HG02852 (cell line): ENCODE data around the gene WTIP.
"Not testable (repeated sequence)": the region's sequence is repeated elsewhere in the genome, so short reads cannot be mapped to it uniquely, and the experiment has no call there.

ENCODE experiments used
- ATAC-seq: cut with Tn5 transposase; IDR thresholded peaks from one replicate; pipeline ENCODE4 v1.9.1; 2021; ENCODE audit warnings: mild to moderate bottlenecking, moderate library complexity; ENCODE audit not compliant: unreplicated experiment

Gene WTIP

GRCh38 chr19:34502582-34503411 lies 21.2 kb downstream of the WTIP start:
- ATAC-seq: no peak

- ATAC-seq: no peak
Measured at GRCh38 chr19:34503531-34504272, 22.1 kb downstream of the WTIP start.

- no peak for ATAC-seq
Measured at GRCh38 chr19:34504273-34504808, 22.8 kb downstream of the WTIP start.

DNA sequence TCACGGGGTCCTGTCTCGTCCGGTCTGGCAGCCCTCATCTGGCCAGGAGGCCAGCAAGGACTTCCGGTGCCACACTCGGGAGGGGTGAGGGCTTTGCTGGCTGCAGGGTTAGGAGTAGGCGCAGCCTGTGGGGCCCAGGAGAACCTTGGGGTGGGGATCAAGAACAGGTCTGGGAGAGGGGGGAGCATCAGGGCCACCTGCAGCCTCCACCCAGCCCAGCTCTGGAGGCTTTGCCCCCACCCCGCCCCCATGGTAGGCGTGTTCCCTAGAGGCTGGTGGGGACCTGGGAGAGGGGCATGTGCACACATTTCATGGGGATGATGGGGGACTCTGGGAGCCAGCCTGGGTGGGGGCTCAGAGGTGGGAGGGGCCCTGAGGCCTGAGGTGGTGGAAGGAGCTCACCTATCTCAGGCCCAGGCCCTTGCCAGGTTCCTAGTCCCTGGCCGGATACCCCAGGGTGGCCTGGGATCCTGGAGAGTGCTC lies 23.3 kb downstream of the WTIP start:
- ATAC-seq: no peak

- ATAC-seq: no peak
Measured at GRCh38 chr19:34505321-34506025, 23.9 kb downstream of the WTIP start.

GRCh38 chr19:34506026-34506370 lies 24.4 kb downstream of the WTIP start:
- ATAC-seq: no peak

GRCh38 chr19:34507414-34508067 lies 26.0 kb downstream of the WTIP start:
- ATAC-seq: no peak

- ATAC-seq: no peak
Measured at GRCh38 chr19:34508540-34508939, 27.0 kb downstream of the WTIP start.

DNA sequence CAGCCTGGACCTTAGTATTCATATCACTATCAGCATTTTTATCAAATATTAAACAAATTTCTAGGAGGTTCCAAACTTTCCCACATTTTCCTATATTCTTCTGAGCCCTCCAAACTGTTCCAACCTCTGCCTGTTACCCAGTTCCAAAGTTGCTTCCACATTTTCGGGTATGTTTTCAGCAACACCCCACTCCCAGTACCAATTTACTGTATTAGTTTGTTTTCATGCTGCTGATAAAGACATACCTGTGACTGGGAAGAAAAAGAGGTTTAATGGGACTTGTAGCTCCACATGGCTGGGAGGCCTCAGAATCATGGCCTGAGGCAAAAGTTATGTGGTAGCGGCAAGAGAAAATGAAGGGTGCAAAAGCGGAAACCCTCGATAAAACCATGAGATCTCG lies 29.3 kb downstream of the WTIP start:
- ATAC-seq: not testable (repeated sequence)

GRCh38 chr19:34512254-34512822 lies 30.8 kb downstream of the WTIP start:
- no peak for ATAC-seq

- ATAC-seq: no peak
Measured at GRCh38 chr19:34513767-34514166, 32.2 kb downstream of the WTIP start.

DNA sequence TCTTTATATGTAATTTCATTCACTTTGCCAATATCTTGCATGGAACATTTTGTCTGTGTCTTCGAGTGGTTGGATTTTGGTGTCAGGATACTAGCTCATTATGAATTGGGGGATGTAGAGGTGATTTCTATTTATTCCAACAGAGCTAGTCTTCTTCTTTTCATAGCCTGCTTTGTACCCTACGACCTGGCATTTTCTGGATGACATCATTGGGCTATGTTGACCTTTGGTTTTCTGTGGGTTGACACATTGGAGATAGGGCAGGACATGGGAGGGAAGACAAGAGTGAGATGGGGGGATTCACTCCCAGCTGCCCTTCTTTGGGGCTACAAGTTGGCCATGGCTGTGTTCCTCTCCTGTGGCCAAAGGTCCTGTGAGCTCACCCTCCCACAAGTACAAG lies 38.0 kb downstream of the WTIP start:
- ATAC-seq: no peak

- ATAC-seq: no peak
Measured at GRCh38 chr19:34523408-34523807, 41.9 kb downstream of the WTIP start.

DNA sequence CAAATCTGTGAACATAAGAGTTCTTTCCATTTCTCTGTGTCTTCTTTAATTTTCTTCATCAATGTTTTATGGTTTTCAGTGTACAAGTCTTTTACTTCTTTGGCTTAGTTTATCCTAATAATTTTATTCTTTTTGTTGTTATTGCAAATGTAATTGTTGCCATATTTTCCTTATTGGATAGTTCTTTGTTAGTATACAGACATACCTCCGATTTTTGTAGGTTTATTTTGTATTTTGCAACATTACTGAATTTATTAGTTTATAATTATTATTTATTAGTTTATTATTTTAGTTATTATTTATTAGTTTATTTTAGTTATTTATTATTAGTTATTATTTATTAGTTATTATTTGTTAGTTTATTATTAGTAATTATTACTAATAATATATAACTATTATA lies 43.4 kb downstream of the WTIP start:
- ATAC-seq: no peak

GRCh38 chr19:34534206-34534605 lies 52.6 kb downstream of the WTIP start:
- no peak for ATAC-seq

- ATAC-seq: no peak
Measured at GRCh38 chr19:34539396-34539795, 57.8 kb downstream of the WTIP start.

- ATAC-seq: no peak
Measured at GRCh38 chr19:34540811-34541557, 59.4 kb downstream of the WTIP start.

GRCh38 chr19:34549833-34550232 lies 68.3 kb downstream of the WTIP start:
- ATAC-seq: no peak

GRCh38 chr19:34555447-34555846 lies 73.9 kb downstream of the WTIP start:
- ATAC-seq: no peak

GRCh38 chr19:34556488-34556887 lies 74.9 kb downstream of the WTIP start:
- ATAC-seq: no peak
